Heart right ventricle (tissue), 16 donors: ENCODE results near the gene RABIF. TPM values are rescaled to one million over a fixed set of nuclear protein-coding genes. Genes with fewer than 3 reads are reported as not detected.

Source experiments
- ATAC-seq, 8 donors: fragments of 200-7000 bp; cut with Tn5 transposase; one replicate each; pipeline ENCODE4 v1.9.1; 2020; ENCODE audit warnings: mild to moderate bottlenecking in 8 of 8, moderate library complexity in 8 of 8, moderate number of reproducible peaks in 1 of 8
- DNase-seq, 2 donors: peaks; one replicate each; pipeline ENCODE4 v3.0.0-alpha.2; 2020
- H3K27ac ChIP-seq, 10 donors: fragments of 200-600 bp; sonication (generic) in 2 of 10; one replicate each; pipeline versions ENCODE4 v1.5.0 to v1.8.0; 2020 to 2022; ENCODE audit warnings: mild to moderate bottlenecking in 3 of 10
- H3K27me3 ChIP-seq, 7 donors: fragments of 200-600 bp; one replicate each; pipeline ENCODE4 v1.8.0; 2021 to 2022; ENCODE audit warnings: mild to moderate bottlenecking in 2 of 7
- H3K36me3 ChIP-seq, 9 donors: fragments of 200-600 bp; sonication (generic) in 1 of 9; one replicate each; pipeline versions ENCODE4 v1.5.0 to v1.8.0; 2020 to 2022; ENCODE audit warnings: mild to moderate bottlenecking in 2 of 9
- H3K4me1 ChIP-seq, 9 donors: fragments of 200-600 bp; sonication (generic) in 1 of 9; one replicate each; pipeline versions ENCODE4 v1.5.0 to v1.8.0; 2020 to 2022; ENCODE audit warnings: mild to moderate bottlenecking in 4 of 9
- H3K4me3 ChIP-seq, 10 donors: fragments of 200-600 bp; sonication (generic) in 2 of 10; one replicate each; pipeline versions ENCODE4 v1.5.0 to v1.8.0; 2020 to 2022; ENCODE audit warnings: mild to moderate bottlenecking in 7 of 10, moderate library complexity in 2 of 10
- H3K9me3 ChIP-seq, 11 donors: fragments of 200-600 bp in 10 of 11; sonication (generic) in 2 of 11; one replicate each; pipeline versions ENCODE4 v1.5.0 to v1.8.0; 2013 to 2022; ENCODE audit warnings: mild to moderate bottlenecking in 2 of 11, control low read depth in 1 of 11, moderate library complexity in 1 of 11
- CTCF ChIP-seq, 9 donors: fragments of 200-600 bp; sonication (generic) in 2 of 9; IDR thresholded peaks; one replicate each; pipeline versions ENCODE4 v1.5.0 to v1.8.0; 2021 to 2022; ENCODE audit warnings: antibody characterized with exemption in 9 of 9, mild to moderate bottlenecking in 5 of 9, moderate library complexity in 1 of 9
- WGBS, 2 donors: extraction: QIAGEN DNeasy Blood & Tissue Kit; methylation state at CpG; one replicate each; pipeline ENCODE4 v1.1.7; 2013; ENCODE audit warnings: inconsistent platforms in 1 of 2; 5-methylcytosine and 5-hydroxymethylcytosine counted together
- intact Hi-C, 10 donors: fragments of 100-400 bp; cut with DNase I; formaldehyde crosslinking; loops; one replicate each; pipeline versions ENCODE4 v1.11.1 to v1.14.2; 2022
- polyA plus RNA-seq, 2 donors: library from polyadenylated mRNA; stranded (reverse); fragments of 200-250 nt; gene quantifications; one replicate each; pipeline ENCODE4 v1.2.3, GENCODE V29; 2013
- total RNA-seq, 10 donors: library from RNA; stranded (reverse); fragmentation: NEBNext Ultra II Directional in 3 of 10; extraction: Animal tissue kit (Norgen Biotek cat#: 25700) in 3 of 10; gene quantifications; one replicate each; pipeline versions ENCODE4 v1.2.1 to v1.2.4, GENCODE V29; 2021 to 2023
- donor health status: Arrhythmogenic right ventricular cardiomyopathy.
- donor health status: ischemic (EF 13 %, LVEDD 7.1; RV severe dilation, severe dysfunction).
- donor health status: healthy with polysubstance abuse.
- donor health status: DM: no; HTN: yes; CAD: no.
- donor health status: DM: no; HTN: no; CAD: no.
- donor health status: ischemic (EF 25% LVEDD 6.9; RV normal size, moderate dysfunction).
- donor health status: ischemic (EF 25% LVEDD 5.7; RV mildly dilated, moderate dysfunction).
- donor health status: healthy.
- donor health status: DM: yes; HTN: yes; CAD: no.
- donor health status: Ischemic cardiomyopathy.
- donor health status: ischemic (EF 35%, LVEDD 5.7; RV mildly dilated, moderate dysfunction).
- donor health status: nonischemic (EF 11% LVEDD 7.7; RV severe dilation, severe dysfunction).
- donor health status: DM: yes; HTN: yes; CAD: no.
- donor health status: PGD.
- donor health status: ischemic (EF 29% LVEDD 5.4; RV normal size, mild dysfunction).
- donor health status: nonischemic (EF 23%, LVEDD 6.1; RV moderate dilation, normal function).

The RABIF gene
- total and polyA plus RNA-seq, 12 donors, result 2.0 to 8.1 (median 4.8) TPM

GRCh38 chr1:202873026-202873425, 15.9 kb downstream of the RABIF start:
- H3K27me3 ChIP-seq, result no peaks in the 10 kb centered on the region
- H3K4me1 ChIP-seq, result no peaks in the 10 kb centered on the region
- TF ChIP-seq CTCF (IDR thresholded peaks at IDR 0.05), result no peak
- H3K36me3 ChIP-seq, result peaks cover 0 to 19% (median 0%) of the 10 kb centered on the region in 9 donors
- ATAC-seq, result no peak
- no peak overlapping the region for H3K4me3 ChIP-seq
- no peak for DNase-seq
- no peaks in the 10 kb centered on the region for H3K9me3 ChIP-seq
- WGBS, 2 donors, result 87 to 95% methylated on average over 4 of the region's 4 CpGs
- intact Hi-C loops, result no loop called here
- H3K27ac ChIP-seq, result no peak overlapping the region

- DNase-seq (no peak), ATAC-seq (no peak)
- H3K4me3 ChIP-seq, result no peak overlapping the region
- intact Hi-C loops, result no loop called here
- WGBS, 2 donors, result 81 to 87% methylated on average over 4 of the region's 4 CpGs
- no peaks in the 10 kb centered on the region for H3K27me3 ChIP-seq
- H3K27ac ChIP-seq, result no peak overlapping the region
- H3K4me1 ChIP-seq, result no peaks in the 10 kb centered on the region
- H3K9me3 ChIP-seq, result no peaks in the 10 kb centered on the region
- H3K36me3 ChIP-seq, result peaks cover 0 to 11% (median 0%) of the 10 kb centered on the region in 9 donors
- no peak for TF ChIP-seq CTCF (IDR thresholded peaks at IDR 0.05)
Measured at GRCh38 chr1:202871367-202871766, 17.6 kb downstream of the RABIF start.

- H3K27ac ChIP-seq, result no peak overlapping the region
- intact Hi-C loops, result no loop called here
- H3K4me1 ChIP-seq, result peaks cover 4 to 29% (median 15%) of the 10 kb centered on the region in 9 donors
- no peak overlapping the region for H3K4me3 ChIP-seq
- 70 to 74% methylated on average over 5 of the region's 5 CpGs for WGBS, 2 donors
- peaks cover 0 to 20% (median 0%) of the 10 kb centered on the region in 7 donors for H3K27me3 ChIP-seq
- ATAC-seq (no peak), DNase-seq (no peak)
- no peaks in the 10 kb centered on the region for H3K36me3 ChIP-seq
- no peaks in the 10 kb centered on the region for H3K9me3 ChIP-seq
- no peak for TF ChIP-seq CTCF (IDR thresholded peaks at IDR 0.05)
Measured at GRCh38 chr1:202862679-202863560, 26.0 kb downstream of the RABIF start.

GRCh38 chr1:202861420-202862132, 27.4 kb downstream of the RABIF start:
- no peak for TF ChIP-seq CTCF (IDR thresholded peaks at IDR 0.05)
- Histone ChIP-seq H3K27me3 (peaks cover 0 to 20% (median 0%) of the 10 kb centered on the region in 7 donors), H3K4me3 (peak overlapping the region; percentile 42 to 91 (median 80)), H3K4me1 (peaks cover 4 to 30% (median 15%) of the 10 kb centered on the region in 9 donors), H3K9me3 (no peaks in the 10 kb centered on the region), H3K36me3 (no peaks in the 10 kb centered on the region), H3K27ac (peak overlapping the region in 3 of 10 donors; percentile 44 to 65 (median 56))
- intact Hi-C loops, result no loop called here
- DNase-seq, result peak; percentile 92 to 93
- ATAC-seq, result peak; percentile 97 to 99 (median 98)
- WGBS, 2 donors, result 0 to 1% methylated on average over 44 of the region's 44 CpGs
